Activated T-cell treated with anti-CD3 and anti-CD28 coated beads, Interleukin-2, amount 50 U/mL, for 4 hours (primary cell): ENCODE measurements around the gene RTL5. TPM values are rescaled to one million over a fixed set of nuclear protein-coding genes. Genes with fewer than 3 reads are reported as not detected.
A peak's percentile ranks its signal among the peaks of the same experiment; 100 is the strongest.

Experiments used
- ATAC-seq, 2 donors: fragments of 200-7000 bp; cut with Tn5 transposase; one replicate each; pipeline ENCODE4 v1.10.0; 2021
- DNase-seq: peaks from one replicate; pipeline ENCODE4 v3.0.0-alpha.2; 2020
- H3K27me3 Mint-ChIP-seq: one replicate; pipeline ENCODE4 v1.8.0; 2021; ENCODE audit warnings: low read depth, mixed read lengths
- H3K36me3 Mint-ChIP-seq: one replicate; pipeline ENCODE4 v1.8.0; 2022; ENCODE audit warnings: mixed read lengths; ENCODE audit not compliant: insufficient read depth
- H3K4me1 Mint-ChIP-seq: one replicate; pipeline ENCODE4 v1.8.0; 2021; ENCODE audit warnings: low read depth, mixed read lengths
- H3K4me3 Mint-ChIP-seq: one replicate; pipeline ENCODE4 v1.8.0; 2021; ENCODE audit warnings: mild to moderate bottlenecking, moderate library complexity, mixed read lengths
- H3K9me3 Mint-ChIP-seq: one replicate; pipeline ENCODE4 v1.8.0; 2021; ENCODE audit warnings: mixed read lengths
- total RNA-seq, 3 donors: library from RNA; stranded (reverse); gene quantifications; one replicate each; pipeline ENCODE4 v1.2.1, GENCODE V29; 2021

RTL5 gene
- total RNA-seq, 3 donors from 2014 or later = 0.25 to 0.63 (median 0.45) TPM

DNA sequence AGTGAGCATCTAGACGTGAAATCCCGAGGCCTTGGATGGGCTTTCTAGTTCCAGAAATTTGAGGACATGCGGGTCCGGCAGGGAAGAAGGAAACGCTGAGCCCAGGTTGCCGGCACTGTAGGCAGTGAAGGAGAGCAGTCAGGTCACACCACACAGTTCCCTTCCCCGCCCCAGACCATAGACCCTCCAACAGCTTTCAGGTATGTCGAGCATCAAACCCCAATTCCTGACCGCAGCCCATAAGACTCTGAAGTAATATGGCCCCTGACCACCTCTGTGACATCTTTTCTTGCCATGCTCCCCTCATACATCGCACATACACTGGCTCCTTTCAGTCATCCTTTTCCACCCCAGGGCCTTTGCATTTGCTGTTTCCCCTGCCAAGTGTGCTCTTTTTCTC, 23.0 kb downstream of the RTL5 start:
- Mint-ChIP-seq H3K36me3 (no peaks in the 10 kb centered on the region), H3K9me3 (no peaks in the 10 kb centered on the region), H3K27me3 (no peaks in the 10 kb centered on the region), H3K4me3 (no peak overlapping the region), H3K4me1 (peaks cover 38% of the 10 kb centered on the region)
- no peak for DNase-seq
- ATAC-seq = no peak

DNA sequence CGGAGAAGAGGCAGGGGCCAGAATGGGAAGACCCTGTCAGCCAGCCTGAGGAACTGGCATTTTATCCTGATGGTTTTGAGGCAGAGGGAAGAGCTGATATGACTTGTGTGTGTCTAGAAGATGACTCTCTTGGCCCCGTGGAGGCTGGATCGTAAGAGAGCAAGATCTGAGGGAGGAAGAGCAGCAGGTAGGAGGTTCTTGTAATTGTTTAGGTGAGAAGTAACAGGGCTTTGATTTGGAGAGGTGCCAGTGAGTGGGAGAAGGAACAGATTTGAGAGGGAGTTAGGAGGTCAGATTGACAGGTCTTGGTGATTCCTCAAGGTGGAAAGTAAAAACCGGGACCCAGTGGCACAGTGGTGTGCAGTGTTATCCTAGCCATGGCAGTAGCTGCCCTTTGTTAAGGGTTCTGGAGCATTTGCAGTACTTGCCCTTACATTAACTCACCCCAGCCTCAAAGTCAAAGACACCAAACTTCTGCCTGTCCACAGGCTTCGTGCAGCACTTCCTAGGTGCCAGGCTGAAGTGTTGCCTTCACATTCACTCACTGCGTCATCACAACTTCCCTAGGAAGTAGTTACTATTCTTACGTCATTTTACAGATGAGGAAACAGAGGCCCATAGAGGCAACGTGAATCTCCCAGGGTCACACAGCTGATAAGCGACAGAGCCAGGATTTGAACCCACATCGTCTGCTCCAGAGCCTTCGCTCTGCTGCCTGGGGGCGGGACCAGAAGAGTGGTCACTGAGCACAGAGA, 23.7 kb downstream of the RTL5 start:
- H3K4me3 Mint-ChIP-seq = no peak overlapping the region
- H3K9me3 Mint-ChIP-seq = no peaks in the 10 kb centered on the region
- peaks cover 43% of the 10 kb centered on the region for H3K4me1 Mint-ChIP-seq
- no peak for DNase-seq
- no peaks in the 10 kb centered on the region for H3K27me3 Mint-ChIP-seq
- no peaks in the 10 kb centered on the region for H3K36me3 Mint-ChIP-seq
- ATAC-seq = no peak

DNA sequence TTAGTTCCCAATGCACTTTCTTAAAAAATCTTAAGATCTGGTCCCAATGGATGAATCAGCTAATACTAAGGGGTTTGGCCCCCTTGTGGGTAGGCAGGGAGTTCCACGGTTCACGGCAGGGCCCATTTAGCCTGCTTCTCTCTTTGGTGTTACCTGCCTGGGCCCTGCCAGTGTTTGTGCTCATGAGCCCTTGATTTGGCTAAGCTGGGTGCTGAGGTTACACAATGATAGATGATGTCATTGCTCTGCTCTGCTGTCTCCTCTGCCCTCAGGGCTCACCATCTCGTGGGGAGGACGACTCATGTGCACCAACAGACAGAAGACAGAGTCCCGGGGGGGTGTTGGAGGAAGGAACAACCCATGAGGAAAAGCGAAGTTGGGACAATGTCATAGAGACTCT, 24.4 kb downstream of the RTL5 start:
- Mint-ChIP-seq H3K4me1 (peaks cover 45% of the 10 kb centered on the region), H3K27me3 (no peaks in the 10 kb centered on the region)
- peak; percentile 12 for DNase-seq

DNA sequence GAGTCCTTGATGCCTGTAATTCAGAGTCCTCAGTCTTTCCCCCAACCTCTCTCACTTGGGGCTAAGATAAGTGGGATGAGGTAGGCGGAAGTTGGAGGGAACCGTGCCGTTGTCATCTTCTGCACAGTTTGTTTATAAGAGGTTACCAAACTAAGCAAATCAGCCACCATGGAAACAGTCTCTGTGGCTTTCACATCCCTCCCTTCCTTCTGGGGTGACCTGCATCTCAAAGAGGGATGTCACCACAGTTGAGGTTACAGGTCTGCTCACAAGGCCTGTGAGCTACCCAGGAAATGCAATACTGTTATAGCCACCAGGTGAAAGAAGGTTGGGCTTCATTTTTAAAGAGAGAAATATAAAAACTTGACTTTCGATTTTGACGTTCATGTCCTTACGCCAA, 26.3 kb downstream of the RTL5 start:
- H3K4me1 Mint-ChIP-seq = peaks cover 60% of the 10 kb centered on the region
- H3K9me3 Mint-ChIP-seq = no peaks in the 10 kb centered on the region
- DNase-seq = no peak
- peak; percentile 57 to 61 for ATAC-seq
- H3K4me3 Mint-ChIP-seq = peak overlapping the region; percentile 24
- no peaks in the 10 kb centered on the region for H3K27me3 Mint-ChIP-seq
- no peaks in the 10 kb centered on the region for H3K36me3 Mint-ChIP-seq

More for the DNA sequence above, 24.4 kb downstream of the RTL5 start:
- peak in 1 of 2 donors; percentile 51 for ATAC-seq
- Mint-ChIP-seq H3K4me3 (no peak overlapping the region), H3K36me3 (no peaks in the 10 kb centered on the region), H3K9me3 (no peaks in the 10 kb centered on the region)

DNA sequence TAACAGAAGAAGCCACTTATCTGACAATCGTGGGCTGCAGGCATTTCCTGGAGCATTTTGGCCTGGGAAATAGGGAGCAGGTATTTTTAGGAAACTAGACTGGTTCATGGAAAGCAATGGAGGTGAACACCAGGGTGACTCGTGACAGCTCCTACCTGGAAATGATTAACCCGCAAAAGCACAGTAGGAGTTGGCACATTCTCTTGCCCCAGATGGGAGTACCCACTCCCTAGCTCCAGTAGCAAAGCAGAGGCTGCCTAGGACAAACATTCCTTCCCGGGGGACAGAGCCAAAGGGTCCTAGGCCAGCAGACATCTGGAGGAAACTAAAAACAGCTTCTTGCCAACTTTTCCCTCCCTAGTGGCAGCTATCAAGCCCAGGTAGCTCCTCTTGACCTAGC, 29.0 kb downstream of the RTL5 start:
- DNase-seq (no peak), ATAC-seq (no peak)
- H3K4me1 Mint-ChIP-seq = peaks cover 64% of the 10 kb centered on the region
- peaks cover 1% of the 10 kb centered on the region for H3K27me3 Mint-ChIP-seq
- no peaks in the 10 kb centered on the region for H3K36me3 Mint-ChIP-seq
- H3K9me3 Mint-ChIP-seq = no peaks in the 10 kb centered on the region
- H3K4me3 Mint-ChIP-seq = no peak overlapping the region

DNA sequence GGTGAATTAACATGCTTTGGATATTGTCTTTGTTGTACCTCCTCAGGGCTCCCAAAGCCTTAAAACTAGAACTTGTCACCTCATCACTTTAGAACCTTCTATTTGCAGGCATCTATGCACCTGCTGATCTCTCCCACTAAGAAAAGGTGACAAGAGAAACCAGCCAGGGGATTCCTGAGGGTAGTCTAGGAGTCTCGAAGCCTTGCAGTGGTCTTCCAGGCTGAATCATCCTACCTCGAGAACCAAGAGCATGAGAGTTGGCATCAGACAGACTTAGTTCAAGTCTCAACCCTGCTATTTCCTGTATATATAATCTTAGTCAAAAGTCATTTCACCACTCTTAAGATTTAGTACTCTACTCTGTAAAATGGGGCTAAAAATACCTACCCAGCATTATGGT, 29.6 kb downstream of the RTL5 start:
- Mint-ChIP-seq H3K27me3 (peaks cover 1% of the 10 kb centered on the region), H3K4me1 (peaks cover 58% of the 10 kb centered on the region), H3K36me3 (no peaks in the 10 kb centered on the region), H3K4me3 (peak overlapping the region; percentile 72), H3K9me3 (no peaks in the 10 kb centered on the region)
- no peak for ATAC-seq
- DNase-seq = no peak

DNA sequence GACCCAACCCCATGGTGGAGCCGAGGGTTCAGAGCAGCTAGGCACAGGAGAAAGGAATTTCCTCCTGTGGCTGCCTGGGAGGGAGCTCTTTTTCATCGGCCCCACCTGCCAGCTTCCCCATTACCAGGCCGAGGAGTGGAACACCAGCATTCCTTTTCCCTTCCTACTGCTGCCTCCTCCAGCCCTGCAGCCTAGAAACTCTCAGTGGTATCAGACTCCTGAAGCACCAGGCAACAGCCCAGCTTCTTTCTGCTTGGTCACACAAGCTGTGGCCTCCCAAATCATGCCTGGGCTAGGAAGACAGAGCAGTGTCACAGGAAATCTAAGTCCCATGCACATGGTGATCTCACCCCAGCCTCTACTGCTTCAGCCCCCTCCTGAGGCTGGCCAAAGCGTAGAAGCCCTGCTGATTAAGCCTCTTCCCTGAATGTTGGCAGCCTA, 30.1 kb downstream of the RTL5 start:
- peaks cover 57% of the 10 kb centered on the region for H3K4me1 Mint-ChIP-seq
- H3K27me3 Mint-ChIP-seq = peaks cover 1% of the 10 kb centered on the region
- no peak for ATAC-seq
- no peak for DNase-seq
- peak overlapping the region; percentile 72 for H3K4me3 Mint-ChIP-seq
- H3K36me3 Mint-ChIP-seq = no peaks in the 10 kb centered on the region
- no peaks in the 10 kb centered on the region for H3K9me3 Mint-ChIP-seq

DNA sequence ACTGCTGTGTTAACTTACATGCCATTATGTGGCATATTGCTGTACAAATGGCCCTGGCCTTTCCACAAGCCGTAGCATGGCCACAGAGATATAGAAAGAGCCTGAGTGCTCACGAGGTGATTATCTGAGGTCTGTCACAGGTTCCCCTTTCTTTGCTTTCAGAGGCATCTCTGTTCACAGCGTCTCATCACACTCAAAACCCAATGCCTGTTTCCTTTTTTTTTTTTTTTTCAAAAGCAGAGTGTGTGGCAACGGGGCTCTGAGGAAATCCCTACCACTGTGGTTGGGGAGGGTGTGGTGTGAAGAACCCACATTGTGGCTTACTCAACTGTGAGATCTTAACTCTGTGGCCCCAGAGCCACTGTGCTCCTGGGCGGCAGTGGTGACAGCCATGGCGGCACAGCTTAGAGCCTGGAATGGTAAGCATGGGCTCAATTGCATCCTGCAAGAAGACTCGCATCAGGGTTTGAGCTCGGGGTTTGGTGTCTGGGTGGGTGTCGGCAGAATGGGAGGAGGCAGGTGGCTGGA, 30.8 kb downstream of the RTL5 start:
- peak overlapping the region; percentile 72 for H3K4me3 Mint-ChIP-seq
- H3K36me3 Mint-ChIP-seq = no peaks in the 10 kb centered on the region
- peak; percentile 79 to 82 for ATAC-seq
- H3K27me3 Mint-ChIP-seq = peaks cover 1% of the 10 kb centered on the region
- no peaks in the 10 kb centered on the region for H3K9me3 Mint-ChIP-seq
- DNase-seq = peak; percentile 49
- peaks cover 54% of the 10 kb centered on the region for H3K4me1 Mint-ChIP-seq

DNA sequence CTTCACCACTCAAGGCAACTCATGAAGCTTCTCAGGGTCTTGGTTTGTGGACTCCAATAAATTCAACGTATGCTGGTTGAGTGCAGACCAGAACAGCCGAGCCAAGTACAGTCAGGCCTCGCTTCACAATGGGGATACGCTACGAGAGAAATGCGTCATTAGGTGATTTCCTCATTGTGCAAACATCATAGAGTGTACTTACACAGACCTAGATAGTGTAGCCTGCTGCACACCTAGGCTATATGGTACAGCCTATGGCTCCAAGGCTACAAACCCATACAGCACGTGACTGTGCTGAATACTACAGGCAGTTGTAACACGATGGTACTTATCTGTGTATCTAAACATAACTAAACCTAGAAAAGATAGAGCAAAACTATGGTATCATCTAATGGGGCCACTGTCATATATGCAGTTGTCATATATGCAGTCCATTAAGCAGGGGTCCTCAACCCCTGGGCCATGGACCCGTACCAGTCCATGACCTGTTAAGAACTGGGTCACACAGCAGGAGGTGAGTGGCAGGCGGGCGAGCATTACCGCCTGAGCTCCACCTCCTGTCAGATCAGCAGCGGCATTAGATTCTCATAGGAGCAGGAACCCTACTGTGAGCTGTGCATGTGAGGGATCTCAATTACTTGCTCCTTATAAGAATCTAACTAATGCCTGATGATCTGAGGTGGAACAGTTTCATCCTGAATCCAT, 31.5 kb downstream of the RTL5 start:
- Mint-ChIP-seq H3K4me1 (peaks cover 54% of the 10 kb centered on the region), H3K36me3 (no peaks in the 10 kb centered on the region), H3K4me3 (no peak overlapping the region), H3K27me3 (peaks cover 1% of the 10 kb centered on the region), H3K9me3 (no peaks in the 10 kb centered on the region)
- DNase-seq = no peak
- peak in 1 of 2 donors; percentile 43 for ATAC-seq

DNA sequence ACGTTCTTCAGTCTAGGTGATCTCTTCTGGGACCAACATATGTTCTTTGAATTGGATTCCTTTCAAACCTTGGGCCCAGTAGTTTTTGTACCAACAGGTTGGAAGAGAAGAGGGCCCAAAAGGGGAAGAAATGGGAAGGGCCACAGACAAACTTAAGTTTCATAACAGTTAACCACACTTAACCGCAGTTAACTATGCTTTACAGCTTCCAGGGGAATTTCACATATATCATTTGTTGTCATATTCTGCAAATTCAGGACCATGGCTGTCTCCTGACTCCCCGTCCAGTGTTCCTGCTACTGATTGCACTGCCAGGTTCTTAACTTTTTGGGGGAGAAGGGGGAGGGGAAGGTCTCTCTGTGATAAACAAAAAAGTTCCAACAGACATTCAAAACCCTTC, 34.6 kb downstream of the RTL5 start:
- no peak overlapping the region for H3K4me3 Mint-ChIP-seq
- no peaks in the 10 kb centered on the region for H3K9me3 Mint-ChIP-seq
- ATAC-seq = no peak
- peaks cover 1% of the 10 kb centered on the region for H3K27me3 Mint-ChIP-seq
- DNase-seq = no peak
- H3K36me3 Mint-ChIP-seq = no peaks in the 10 kb centered on the region
- peaks cover 42% of the 10 kb centered on the region for H3K4me1 Mint-ChIP-seq

DNA sequence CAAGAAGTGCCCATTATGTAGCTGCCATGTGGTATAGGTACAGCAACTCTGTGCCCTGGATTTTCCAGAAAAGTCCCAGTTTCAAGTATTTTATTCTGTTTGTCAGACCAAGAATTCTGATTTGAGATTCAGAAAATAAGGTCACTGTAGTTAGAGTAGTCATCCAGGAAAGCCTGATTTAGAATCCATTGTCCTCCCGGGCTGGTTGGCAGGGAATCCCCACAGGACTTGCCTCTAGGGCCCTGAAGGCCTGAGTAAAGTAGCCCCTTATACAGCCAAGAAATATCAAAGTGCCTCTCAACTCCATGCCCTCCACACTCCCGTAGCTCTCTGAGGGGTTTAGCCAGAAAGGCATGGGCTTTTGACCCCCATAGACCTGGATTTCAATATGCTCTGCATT, 36.3 kb downstream of the RTL5 start:
- ATAC-seq (no peak), DNase-seq (no peak)
- peaks cover 26% of the 10 kb centered on the region for H3K4me1 Mint-ChIP-seq
- peaks cover 1% of the 10 kb centered on the region for H3K27me3 Mint-ChIP-seq
- no peak overlapping the region for H3K4me3 Mint-ChIP-seq
- no peaks in the 10 kb centered on the region for H3K9me3 Mint-ChIP-seq
- no peaks in the 10 kb centered on the region for H3K36me3 Mint-ChIP-seq

DNA sequence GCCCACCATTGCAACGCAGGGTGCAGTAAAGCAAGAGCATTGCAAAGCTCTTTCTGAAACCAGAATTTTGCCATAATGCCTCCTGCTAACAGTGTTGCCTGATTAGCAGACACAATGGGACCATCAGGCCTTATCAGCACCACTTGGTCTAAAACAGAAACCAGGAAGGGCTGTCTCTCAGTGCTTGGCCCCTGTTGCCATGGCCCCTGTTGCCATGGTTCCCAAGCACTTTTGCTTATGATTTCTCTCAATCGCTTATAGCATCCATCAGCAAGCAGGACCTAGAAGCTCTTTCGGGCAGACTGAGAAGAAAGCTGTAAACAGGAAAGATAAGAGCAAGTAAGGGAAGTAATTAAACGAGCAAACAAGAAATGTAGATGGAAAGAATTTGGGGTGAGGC, 36.8 kb downstream of the RTL5 start:
- ATAC-seq = peak in 1 of 2 donors; percentile 54

DNA sequence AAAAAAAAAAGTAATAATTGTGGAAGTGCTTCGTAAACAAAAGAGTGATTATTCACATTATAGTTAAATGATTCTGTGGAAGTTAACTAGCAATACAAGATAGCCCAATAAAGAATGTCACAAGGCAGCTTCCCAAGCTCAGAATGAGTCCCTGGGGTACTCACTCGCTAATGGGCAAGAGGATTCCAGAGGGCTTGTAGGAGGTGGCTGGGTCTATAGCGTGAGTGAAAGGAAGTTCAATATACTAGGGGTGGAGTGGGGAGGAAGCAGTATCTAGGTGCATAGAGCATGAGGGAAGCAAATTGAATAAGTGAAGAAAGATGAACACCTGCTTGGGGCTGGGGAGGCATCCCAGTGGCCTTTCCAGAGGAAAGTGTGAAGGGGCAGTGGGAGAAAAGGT, 42.5 kb downstream of the RTL5 start:
- ATAC-seq = no peak
- Mint-ChIP-seq H3K4me3 (no peak overlapping the region), H3K9me3 (no peaks in the 10 kb centered on the region), H3K4me1 (no peaks in the 10 kb centered on the region), H3K36me3 (no peaks in the 10 kb centered on the region), H3K27me3 (no peaks in the 10 kb centered on the region)
- DNase-seq = no peak

More for the DNA sequence above, 36.8 kb downstream of the RTL5 start:
- H3K9me3 Mint-ChIP-seq = no peaks in the 10 kb centered on the region
- H3K4me1 Mint-ChIP-seq = peaks cover 21% of the 10 kb centered on the region
- DNase-seq = peak; percentile 35
- H3K36me3 Mint-ChIP-seq = no peaks in the 10 kb centered on the region
- peaks cover 1% of the 10 kb centered on the region for H3K27me3 Mint-ChIP-seq
- no peak overlapping the region for H3K4me3 Mint-ChIP-seq

DNA sequence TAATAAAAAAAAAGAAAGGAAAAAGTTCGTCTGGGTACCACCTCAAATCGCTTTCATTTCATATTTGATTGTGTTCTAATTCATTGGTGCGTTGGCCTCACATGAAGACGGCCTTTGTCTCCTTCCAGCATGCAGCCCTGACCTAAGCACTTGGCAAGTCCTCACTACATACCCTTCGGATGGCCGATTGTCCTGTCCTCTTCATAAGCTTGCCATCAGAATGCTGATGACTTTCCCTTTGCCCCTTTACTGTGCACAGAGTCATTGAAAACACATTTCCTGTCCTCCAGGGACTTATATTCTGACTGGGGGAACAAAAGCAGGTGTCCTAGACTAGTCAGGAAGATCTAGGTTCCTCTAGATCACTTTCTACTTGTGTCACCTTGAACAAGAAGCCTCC, 43.0 kb downstream of the RTL5 start:
- DNase-seq = no peak
- H3K4me1 Mint-ChIP-seq = no peaks in the 10 kb centered on the region
- no peak for ATAC-seq
- H3K4me3 Mint-ChIP-seq = no peak overlapping the region
- H3K27me3 Mint-ChIP-seq = no peaks in the 10 kb centered on the region
- H3K36me3 Mint-ChIP-seq = no peaks in the 10 kb centered on the region
- H3K9me3 Mint-ChIP-seq = no peaks in the 10 kb centered on the region

DNA sequence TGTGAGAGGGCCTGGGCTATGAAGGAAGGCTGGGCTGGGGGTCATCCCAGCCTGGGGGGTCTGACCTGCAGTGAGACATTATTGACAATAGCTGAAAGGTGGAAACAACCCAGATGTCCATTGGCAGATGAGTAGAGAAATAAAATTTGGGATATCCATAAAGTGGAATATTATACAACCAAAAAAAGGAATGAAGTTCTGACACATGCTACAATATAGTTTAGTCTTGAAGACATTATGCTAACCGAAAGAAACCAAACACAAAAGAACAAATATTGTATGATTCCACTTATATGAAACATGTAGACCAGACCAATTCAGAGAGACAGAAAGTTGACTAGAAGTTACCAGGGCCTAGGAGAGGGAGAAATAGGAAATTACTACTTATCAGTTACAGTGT, 44.7 kb downstream of the RTL5 start:
- Mint-ChIP-seq H3K4me3 (no peak overlapping the region), H3K9me3 (no peaks in the 10 kb centered on the region), H3K27me3 (no peaks in the 10 kb centered on the region), H3K36me3 (no peaks in the 10 kb centered on the region), H3K4me1 (no peaks in the 10 kb centered on the region)
- DNase-seq (no peak), ATAC-seq (no peak)
